Ishikawa (cell line): ENCODE results near the gene MSH5.

Source experiments
- CEBPB ChIP-seq: IDR thresholded peaks from 2 replicates; pipeline ENCODE4 v1.6.1; 2012
- CREB1 ChIP-seq: IDR thresholded peaks from 2 replicates; pipeline ENCODE4 v1.6.1; 2012; ENCODE audit warnings: low read depth
- EGR1 ChIP-seq: IDR thresholded peaks from 2 replicates; pipeline ENCODE4 v1.6.1; 2012
- EP300 ChIP-seq: IDR thresholded peaks from 2 replicates; pipeline ENCODE4 v1.6.1; 2012; ENCODE audit warnings: borderline replicate concordance
- FOXM1 ChIP-seq: IDR thresholded peaks from 2 replicates; pipeline ENCODE4 v1.6.1; 2012; ENCODE audit warnings: low read depth, borderline replicate concordance
- MAX ChIP-seq: IDR thresholded peaks from 2 replicates; pipeline ENCODE4 v1.6.1; 2012
- NFIC ChIP-seq: IDR thresholded peaks from 2 replicates; pipeline ENCODE4 v1.6.1; 2012
- RAD21 ChIP-seq: IDR thresholded peaks from 2 replicates; pipeline ENCODE4 v1.6.1; 2012; ENCODE audit warnings: low read depth
- REST ChIP-seq: IDR thresholded peaks from 2 replicates; pipeline ENCODE4 v1.6.1; 2012; ENCODE audit warnings: low read depth, mild to moderate bottlenecking
- TAF1 ChIP-seq: IDR thresholded peaks from 2 replicates; pipeline ENCODE4 v1.6.1; 2012; ENCODE audit warnings: low read depth, mild to moderate bottlenecking
- TCF12 ChIP-seq: IDR thresholded peaks from 2 replicates; pipeline ENCODE4 v1.6.1; 2012; ENCODE audit warnings: low read depth
- TEAD4 ChIP-seq: IDR thresholded peaks from 2 replicates; pipeline ENCODE4 v1.6.1; 2012
- USF1 ChIP-seq: IDR thresholded peaks from 2 replicates; pipeline ENCODE4 v1.6.1; 2012
- YY1 ChIP-seq: IDR thresholded peaks from 2 replicates; pipeline ENCODE4 v1.6.1; 2012; ENCODE audit warnings: low read depth
- ZBTB7A ChIP-seq: IDR thresholded peaks from 2 replicates; pipeline ENCODE4 v1.6.1; 2012; ENCODE audit warnings: low read depth

Gene MSH5

GRCh38 chr6:31791324-31792089 is 51.7 kb downstream of the MSH5 start:
- TF ChIP-seq RAD21 (peak; percentile 33; the same call in 1 of the 2 replicates), MAX (no peak)

- TF ChIP-seq TCF12 = no peak
- TF ChIP-seq RAD21 = no peak
- TF ChIP-seq EP300 = no peak
- no peak for TF ChIP-seq MAX
- TF ChIP-seq USF1 = no peak
- no peak for TF ChIP-seq YY1
- no peak for TF ChIP-seq TEAD4
- no peak for TF ChIP-seq CEBPB
- TF ChIP-seq EGR1 = no peak
- no peak for TF ChIP-seq TAF1
- no peak for TF ChIP-seq ZBTB7A
- no peak for TF ChIP-seq FOXM1
- TF ChIP-seq NFIC = no peak
- TF ChIP-seq CREB1 = no peak
- no peak for TF ChIP-seq REST
These were observed 52.2 kb downstream of the MSH5 start for GRCh38 chr6:31792090-31792374.

GRCh38 chr6:31792761-31793171 is 53.0 kb downstream of the MSH5 start:
- no peak for TF ChIP-seq TAF1
- no peak for TF ChIP-seq TCF12
- no peak for TF ChIP-seq CREB1
- no peak for TF ChIP-seq USF1
- no peak for TF ChIP-seq FOXM1
- TF ChIP-seq NFIC = no peak
- TF ChIP-seq EP300 = no peak
- TF ChIP-seq EGR1 = no peak
- no peak for TF ChIP-seq ZBTB7A
- no peak for TF ChIP-seq CEBPB
- no peak for TF ChIP-seq RAD21
- TF ChIP-seq REST = no peak
- TF ChIP-seq YY1 = no peak
- no peak for TF ChIP-seq MAX
- TF ChIP-seq TEAD4 = no peak

- TF ChIP-seq REST = no peak
- no peak for TF ChIP-seq YY1
- TF ChIP-seq NFIC = no peak
- no peak for TF ChIP-seq MAX
- TF ChIP-seq CEBPB = no peak
- TF ChIP-seq EGR1 = no peak
- TF ChIP-seq CREB1 = no peak
- TF ChIP-seq TEAD4 = no peak
- TF ChIP-seq EP300 = no peak
- TF ChIP-seq FOXM1 = no peak
- TF ChIP-seq TAF1 = no peak
- TF ChIP-seq ZBTB7A = no peak
- TF ChIP-seq USF1 = no peak
- no peak for TF ChIP-seq RAD21
- no peak for TF ChIP-seq TCF12
These were observed 54.6 kb downstream of the MSH5 start for GRCh38 chr6:31794294-31794865.
